GM12878 (cell line): ENCODE measurements around the gene LCE3C. TPM values are rescaled to one million over a fixed set of nuclear protein-coding genes. Genes with fewer than 3 reads are reported as not detected.

Experiments
- ATAC-seq: fragments of 200-7000 bp; cut with Tn5 transposase; 3 replicates; pipeline ENCODE4 v1.9.1; 2020; ENCODE audit warnings: mild to moderate bottlenecking, moderate library complexity
- BruUV-seq: library from RNA; stranded (reverse); fragments of 400-500 nt; replicated peaks from 2 replicates; lab custom pipeline; 2021; lab: Mats Ljungman, UMichigan
- CTCF ChIA-PET: fragments of 300-600 bp; sonication (Branson Sonifier 250); formaldehyde crosslinking; extraction: SDS; loops from one replicate; lab custom pipeline; 2021; ENCODE audit warnings: inconsistent platforms; lab: Yijun Ruan, JAX
- POLR2A ChIA-PET: fragments of 350-600 bp; formaldehyde crosslinking; extraction: SDS; loops from one replicate; lab custom pipeline; 2021; ENCODE audit warnings: inconsistent platforms; lab: Charles Lee
- RAD21 ChIA-PET: fragments of 300-600 bp; sonication (Branson Sonifier 250); formaldehyde crosslinking; loops from one replicate; lab custom pipeline; 2023; ENCODE audit warnings: antibody characterized with exemption; ENCODE audit not compliant: unreplicated experiment; lab: Charles Lee
- SMC1A ChIA-PET: fragments of 300-600 bp; sonication (Branson Sonifier 250); formaldehyde crosslinking; loops from one replicate; lab custom pipeline; 2023; ENCODE audit not compliant: unreplicated experiment, uncharacterized antibody; lab: Charles Lee
- DNase-seq: peaks from one replicate; pipeline ENCODE4 v3.0.0-alpha.2; 2011; ENCODE audit warnings: low read depth, low spot score
- FAIRE-seq: peaks from 3 replicates; lab custom pipeline; 2011; peaks lifted over from hg19 to GRCh38; lab: Jason Lieb, UNC
- H2AFZ ChIP-seq: 2 replicates; pipeline ENCODE4 v1.6.0; 2011; ENCODE audit warnings: low read depth, low read length, control low read depth; ENCODE audit not compliant: control insufficient read depth
- H3K27ac ChIP-seq: 2 replicates; pipeline ENCODE4 v1.5.1; 2011; ENCODE audit warnings: control low read depth; ENCODE audit not compliant: control insufficient read depth, insufficient read depth
- H3K27me3 ChIP-seq, 2 experiments: replicated peaks in 1 of 2; 2 replicates each; pipeline versions ENCODE4 v1.6.0 to v1.6.1; 2011; ENCODE audit warnings: low read length in 1 of 2; ENCODE audit not compliant: control insufficient read depth in 2 of 2, insufficient read depth in 2 of 2
- H3K36me3 ChIP-seq, 2 experiments: 2 replicates each; pipeline ENCODE4 v1.5.1; 2011; ENCODE audit warnings: low read length in 1 of 2; ENCODE audit not compliant: control insufficient read depth in 2 of 2, insufficient read depth in 2 of 2
- H3K4me1 ChIP-seq: 2 replicates; pipeline ENCODE4 v1.6.1; 2011; ENCODE audit warnings: mild to moderate bottlenecking, low read length, moderate library complexity, mixed read lengths; ENCODE audit not compliant: control insufficient read depth, insufficient read depth
- H3K4me2 ChIP-seq: 2 replicates; pipeline ENCODE4 v1.6.0; 2011; ENCODE audit warnings: control low read depth; ENCODE audit not compliant: control insufficient read depth, insufficient read depth
- H3K4me3 ChIP-seq: fragments of 200-600 bp; sonication (generic); 2 replicates; pipeline ENCODE4 v1.5.1; 2016
- H3K79me2 ChIP-seq: 2 replicates; pipeline ENCODE4 v1.6.0; 2011; ENCODE audit warnings: low read length; ENCODE audit not compliant: control insufficient read depth, insufficient read depth
- H3K9ac ChIP-seq: 2 replicates; pipeline ENCODE4 v1.8.0; 2011; ENCODE audit warnings: low read length, control low read depth, mixed read lengths; ENCODE audit not compliant: control insufficient read depth, insufficient read depth
- H3K9me3 ChIP-seq: replicated peaks from 3 replicates; pipeline ENCODE4 v1.5.1; 2011; ENCODE audit warnings: mild to moderate bottlenecking, low read length; ENCODE audit not compliant: control insufficient read depth, insufficient read depth
- H4K20me1 ChIP-seq: 2 replicates; pipeline ENCODE4 v1.6.0; 2011; ENCODE audit not compliant: control insufficient read depth, insufficient read depth
- CTCF ChIP-seq, 3 experiments: IDR thresholded peaks in 2 of 3; conservative IDR thresholded peaks in 1 of 3; 2 replicates each; pipeline ENCODE4 v1.5.1; 2011; ENCODE audit warnings: low read depth in 3 of 3, low read length in 3 of 3, mild to moderate bottlenecking in 3 of 3, control low read depth in 2 of 3, moderate library complexity in 2 of 3, inconsistent platforms in 1 of 3, mixed read lengths in 1 of 3; ENCODE audit not compliant: control insufficient read depth in 2 of 3, insufficient read depth in 1 of 3; ENCODE audit errors: extremely low read depth in 1 of 3
- IKZF1 ChIP-seq: fragments of 450-650 bp; conservative IDR thresholded peaks from 2 replicates; pipeline ENCODE4 v1.6.1; 2017; ENCODE audit warnings: antibody characterized with exemption, mild to moderate bottlenecking
- NR2F1 ChIP-seq: fragments of 450-650 bp; conservative IDR thresholded peaks from 2 replicates; pipeline ENCODE4 v1.6.1; 2017; ENCODE audit warnings: mild to moderate bottlenecking
- NRF1 ChIP-seq: conservative IDR thresholded peaks from 2 replicates; pipeline ENCODE4 v1.6.1; 2011; ENCODE audit warnings: mild to moderate bottlenecking, low read depth, low read length, improper control_type of control experiment
- POLR2AphosphoS5 ChIP-seq: IDR thresholded peaks from 2 replicates; pipeline ENCODE4 v1.6.1; 2011; ENCODE audit warnings: mild to moderate bottlenecking, low read length, inconsistent platforms
- SKIL ChIP-seq: fragments of 450-650 bp; IDR thresholded peaks from 2 replicates; pipeline ENCODE4 v1.6.1; 2017; ENCODE audit warnings: mild to moderate bottlenecking, low read depth, inconsistent platforms; ENCODE audit not compliant: poor library complexity, severe bottlenecking
- SMARCA5 ChIP-seq: fragments of 450-650 bp; IDR thresholded peaks from 2 replicates; pipeline ENCODE4 v1.6.1; 2017; ENCODE audit warnings: mild to moderate bottlenecking
- ZBTB11 ChIP-seq: fragments of 450-650 bp; formaldehyde crosslinking; IDR thresholded peaks from 2 replicates; pipeline ENCODE4 v1.5.0; 2022; ENCODE audit warnings: mild to moderate bottlenecking, missing genetic modification characterization
- WGBS: methylation state at CpG from one replicate; pipeline ENCODE4 v1.1.6; 2016; ENCODE audit warnings: low lambda C conversion rate; ENCODE audit not compliant: insufficient replicate concordance, insufficient coverage; ENCODE audit errors: missing lambda C conversion rate; 5-methylcytosine and 5-hydroxymethylcytosine counted together
- in situ Hi-C: fragments of 300-500 bp; cut with MboI; formaldehyde crosslinking; loops from 9 replicates; pipeline ENCODE4 v1.14.3; 2018; ENCODE audit warnings: mixed read lengths
- intact Hi-C: fragments of 100-400 bp; cut with micrococcal nuclease; formaldehyde crosslinking; loops from one replicate; pipeline ENCODE4 v1.14.2; 2022; ENCODE audit not compliant: unreplicated experiment
- polyA plus RNA-seq, 11 experiments: library from polyadenylated mRNA; depleted of rRNA in 4 of 11; unstranded in 6 of 11; stranded (reverse) in 5 of 11; fragments of >200 nt; fragmentation: Nextera tagmentation in 4 of 11; fragmentation: Illumina TruSeq in 1 of 11; extraction: Ambion mirVana in 4 of 11; extraction: Trizol in 1 of 11; gene quantifications; 1 replicate in 1 of 11; 2 replicates in 10 of 11; pipeline versions ENCODE4 v1.2.1 to v1.2.3, GENCODE V29; 2011 to 2016; ENCODE audit warnings: inconsistent platforms in 2 of 11, missing spikeins in 2 of 11, low read depth in 1 of 11
- total RNA-seq, 4 experiments: library from RNA; depleted of rRNA in 3 of 4; stranded (reverse); fragments of >200 nt in 3 of 4; fragmentation: Illumina TruSeq in 1 of 4; extraction: Trizol in 1 of 4; gene quantifications; 2 replicates each; pipeline versions ENCODE4 v1.2.1 to v1.2.3, GENCODE V29; 2013 to 2021

The LCE3C gene
- total and polyA plus RNA-seq, 10 of the 15 experiments (the other 5 are each of a cell fraction or from before 2014, with no cell fraction given): not detected

- no peak overlapping the region for H3K9ac ChIP-seq
- H3K9me3 ChIP-seq: no peaks in the 10 kb centered on the region; the same call in 1 of the 3 replicates
- ChIA-PET RAD21 (interaction anchor here (0.8 kb wide), 1 partner anchor 64 kb away, joined by 3 read pairs; no protein-coding TSS in a partner anchor), SMC1A (no interaction called here), POLR2A (no interaction called here), CTCF (interaction anchor here (1.0 kb wide), 1 partner anchor 25 kb away, joined by 3 read pairs; no protein-coding TSS in a partner anchor)
- H4K20me1 ChIP-seq: no peaks in the 10 kb centered on the region
- H2AFZ ChIP-seq: no peak overlapping the region
- H3K4me1 ChIP-seq: no peaks in the 10 kb centered on the region
- no peaks in the 10 kb centered on the region for H3K79me2 ChIP-seq
- 31% methylated on average over 29 of the region's 29 CpGs for WGBS
- no TSS peak for BruUV-seq
- H3K4me2 ChIP-seq: no peak overlapping the region
- H3K27ac ChIP-seq: no peak overlapping the region
- no peaks in the 10 kb centered on the region for H3K36me3 ChIP-seq
- H3K27me3 ChIP-seq: no peaks in the 10 kb centered on the region
- in situ Hi-C loops: no loop called here
- H3K4me3 ChIP-seq: no peak overlapping the region
- intact Hi-C loops: loop anchor here (10.0 kb wide), 1 partner anchor 129 kb away; no protein-coding TSS in a partner anchor
- no peak for FAIRE-seq
- no peak for TF ChIP-seq IKZF1
- TF ChIP-seq CTCF (IDR thresholded peaks at IDR 0.05 in 2 of 3, conservative IDR thresholded peaks at IDR 0.05 in 1 of 3; ENCODE audit: control insufficient read depth in 2 of 3, extremely low read depth in 1 of 3, insufficient read depth in 1 of 3, low read depth in 3 of 3, low read length in 3 of 3): peak; percentile 33 to 52 (median 46)
- peak; percentile 76 for ATAC-seq
- DNase-seq: no peak
Measured at GRCh38 chr1:152623203-152623844, 23.3 kb downstream of the LCE3C start.

- Histone ChIP-seq H3K27ac (no peak overlapping the region), H3K4me3 (no peak overlapping the region), H2AFZ (no peak overlapping the region), H3K4me1 (no peaks in the 10 kb centered on the region), H3K9me3 (no peaks in the 10 kb centered on the region), H3K79me2 (no peaks in the 10 kb centered on the region), H3K36me3 (no peaks in the 10 kb centered on the region), H3K27me3 (no peaks in the 10 kb centered on the region), H4K20me1 (no peaks in the 10 kb centered on the region), H3K4me2 (no peak overlapping the region), H3K9ac (no peak overlapping the region)
- POLR2A ChIA-PET: no interaction called here
- intact Hi-C loops (loop anchor here (10.0 kb wide), 1 partner anchor 132 kb away; no protein-coding TSS in a partner anchor), in situ Hi-C loops (no loop called here)
- RAD21 ChIA-PET: no interaction called here
- BruUV-seq: no TSS peak
- SMC1A ChIA-PET: no interaction called here
- CTCF ChIA-PET: no interaction called here
- WGBS: 33% methylated on average over 1 of the region's 1 CpG
- ATAC-seq: no peak
- DNase-seq: no peak
- FAIRE-seq: no peak
- TF ChIP-seq SMARCA5 (no peak), NRF1 (no peak), ZBTB11 (no peak), NR2F1 (no peak), POLR2AphosphoS5 (no peak), SKIL (no peak)
Measured at GRCh38 chr1:152626744-152627143, 26.7 kb downstream of the LCE3C start.
